ENCODE measurements around the gene AGTR1.

Gene AGTR1

DNA sequence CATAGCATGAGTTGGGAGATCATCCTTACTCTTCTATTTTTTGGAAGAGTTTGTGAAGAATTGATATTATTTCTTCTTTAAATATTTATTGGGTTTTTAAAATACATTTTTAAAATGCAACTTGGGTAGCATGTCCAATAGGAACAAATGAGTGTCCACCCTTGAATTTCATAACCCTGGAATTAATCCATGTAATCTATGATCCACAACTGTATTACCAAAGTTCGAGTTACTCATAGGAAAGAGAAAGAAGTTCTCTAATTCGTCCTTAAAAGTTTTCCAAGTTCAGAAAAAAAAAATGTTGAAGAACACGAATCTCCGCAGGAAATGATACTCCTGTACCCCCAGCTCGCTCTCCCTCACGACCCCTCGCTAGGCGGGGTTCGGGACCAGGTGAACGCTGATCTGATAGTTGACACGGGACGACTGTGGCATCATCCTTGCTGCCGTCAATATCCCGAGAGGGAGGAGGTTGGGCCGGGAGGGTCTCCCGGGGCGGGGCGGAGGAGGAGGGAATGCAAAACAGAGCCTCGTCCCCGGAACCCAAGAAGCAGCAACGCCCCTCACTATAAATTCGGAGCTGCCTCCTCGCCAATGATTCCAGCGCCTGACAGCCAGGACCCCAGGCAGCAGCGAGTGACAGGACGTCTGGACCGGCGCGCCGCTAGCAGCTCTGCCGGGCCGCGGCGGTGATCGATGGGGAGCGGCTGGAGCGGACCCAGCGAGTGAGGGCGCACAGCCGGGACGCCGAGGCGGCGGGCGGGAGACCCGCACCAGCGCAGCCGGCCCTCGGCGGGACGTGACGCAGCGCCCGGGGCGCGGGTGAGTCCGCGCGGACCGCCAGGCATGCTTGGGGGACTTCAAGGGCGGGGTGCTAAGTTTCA is at the start of gene AGTR1:
TSS of gene AGTR1 (plus strand) at position 598 of the 884 bp plus-strand sequence. CDS start 43,133 bp downstream, outside the sequence.
- DNase-seq = no peak

- DNase-seq = no peak
These were observed 48.9 kb upstream of the AGTR1 start for GRCh38 chr3:148648685-148649352.

GRCh38 chr3:148651549-148651948 is 46.2 kb upstream of the AGTR1 start:
- no peak for DNase-seq

GRCh38 chr3:148654433-148654832 is 43.3 kb upstream of the AGTR1 start:
- DNase-seq = no peak

- no peak for DNase-seq
These were observed 40.2 kb upstream of the AGTR1 start for GRCh38 chr3:148657470-148657869.

DNA sequence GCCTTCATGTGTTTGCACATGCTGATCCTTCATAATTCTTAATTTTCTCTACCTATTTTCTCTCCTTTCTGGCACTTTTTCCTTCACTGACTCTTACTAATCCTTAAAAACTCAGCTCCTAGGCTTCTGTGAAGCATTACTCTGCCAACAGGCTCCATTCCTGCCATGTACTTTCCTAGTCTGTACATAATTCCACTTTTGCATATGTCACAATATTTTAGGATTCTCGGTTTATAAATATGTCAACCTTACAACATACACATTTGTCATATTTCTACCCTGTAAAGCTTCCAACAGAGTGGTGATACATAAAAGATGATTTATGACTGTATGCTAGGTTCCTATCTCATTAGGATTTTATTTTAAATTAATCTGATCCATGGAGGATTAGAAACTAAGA is 38.2 kb upstream of the AGTR1 start:
- no peak for DNase-seq

- DNase-seq = no peak
These were observed 17.4 kb upstream of the AGTR1 start for GRCh38 chr3:148680289-148680688.

DNA sequence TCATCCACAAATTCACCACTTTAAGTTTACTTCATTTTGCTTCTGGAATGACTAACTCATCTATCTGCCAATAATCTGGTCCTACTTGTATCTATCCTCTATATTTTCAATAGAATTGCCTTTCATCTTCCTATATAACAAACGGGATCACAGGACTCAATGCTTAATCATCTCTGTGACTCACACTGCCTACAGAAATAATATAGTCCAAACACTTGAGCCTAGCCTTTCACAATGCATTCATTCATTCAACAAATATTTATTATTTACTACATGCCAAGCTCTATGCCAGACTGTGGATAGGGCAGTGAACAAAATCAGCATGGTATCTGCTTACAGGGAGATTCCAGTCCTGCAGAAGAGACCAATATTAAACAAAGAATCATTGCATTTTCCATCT is 16.6 kb upstream of the AGTR1 start:
- no peak for DNase-seq

- DNase-seq = no peak
These were observed 14.7 kb upstream of the AGTR1 start for GRCh38 chr3:148682997-148683396.

DNA sequence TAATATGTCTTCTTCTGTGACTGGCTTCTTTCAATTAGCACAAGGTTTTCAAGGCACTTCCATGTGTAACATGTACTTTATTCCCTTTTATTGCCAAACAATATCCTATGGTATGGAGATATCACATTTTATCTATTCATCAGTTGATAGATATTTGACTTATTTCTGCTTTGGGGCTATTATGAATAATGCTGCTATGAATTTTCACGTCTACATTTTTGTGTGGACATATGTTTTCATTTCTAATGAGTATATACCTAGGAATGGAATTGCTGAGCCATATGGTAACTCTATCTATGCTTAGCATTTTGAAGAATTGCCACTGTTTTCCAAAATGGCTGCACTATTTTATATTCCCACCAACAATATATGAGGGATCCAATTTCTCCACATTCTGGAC is 3.6 kb upstream of the AGTR1 start:
- DNase-seq = no peak

DNA sequence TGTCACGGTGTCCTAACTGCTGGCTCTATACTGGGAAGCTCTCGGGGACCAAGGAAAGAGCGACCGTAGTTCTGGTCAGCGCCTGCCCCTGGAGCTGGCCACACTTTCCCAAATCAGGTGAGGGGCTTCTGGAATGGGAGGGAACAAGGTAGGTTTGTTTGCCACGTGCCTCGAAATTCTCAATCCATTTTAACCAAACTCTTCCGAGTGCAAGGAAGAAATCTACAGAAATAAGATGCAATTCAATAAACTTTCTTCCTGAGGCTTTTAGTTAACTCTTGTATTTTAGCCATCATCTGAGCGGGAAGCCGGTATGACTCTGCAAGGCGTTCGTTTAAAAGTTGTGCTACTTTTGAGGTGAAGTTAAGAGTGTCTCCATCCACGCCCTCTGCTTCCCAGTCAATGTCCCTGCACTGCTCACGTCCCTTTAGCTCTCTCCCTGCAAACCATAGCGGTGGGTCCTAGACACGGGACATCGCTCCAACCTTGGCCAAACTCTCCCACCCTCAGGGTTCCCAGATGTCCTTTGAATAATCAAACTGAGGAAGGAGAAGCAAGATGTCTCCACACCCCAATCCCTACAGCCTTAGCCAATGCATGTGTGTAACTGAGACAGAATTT is 597 bp downstream of the AGTR1 start:
- no peak for DNase-seq

DNA sequence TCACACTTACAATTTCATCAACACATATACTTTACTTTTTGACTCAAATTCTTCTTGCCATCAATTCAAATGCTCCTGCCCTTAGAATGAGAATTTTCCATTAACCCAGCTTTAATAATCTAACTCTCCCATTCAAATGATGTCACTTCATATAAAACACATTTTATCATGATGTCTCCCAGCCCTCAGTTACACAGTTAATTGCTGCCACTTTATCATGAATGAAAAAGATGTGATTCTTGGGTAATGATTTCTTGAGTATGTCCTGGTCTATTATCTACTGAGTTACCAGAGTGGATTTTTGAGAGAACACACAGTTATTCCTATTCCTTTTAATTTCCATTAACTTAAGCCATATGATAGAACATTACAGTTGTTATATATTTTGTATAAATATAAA is 7.6 kb downstream of the AGTR1 start:
- DNase-seq = no peak

DNA sequence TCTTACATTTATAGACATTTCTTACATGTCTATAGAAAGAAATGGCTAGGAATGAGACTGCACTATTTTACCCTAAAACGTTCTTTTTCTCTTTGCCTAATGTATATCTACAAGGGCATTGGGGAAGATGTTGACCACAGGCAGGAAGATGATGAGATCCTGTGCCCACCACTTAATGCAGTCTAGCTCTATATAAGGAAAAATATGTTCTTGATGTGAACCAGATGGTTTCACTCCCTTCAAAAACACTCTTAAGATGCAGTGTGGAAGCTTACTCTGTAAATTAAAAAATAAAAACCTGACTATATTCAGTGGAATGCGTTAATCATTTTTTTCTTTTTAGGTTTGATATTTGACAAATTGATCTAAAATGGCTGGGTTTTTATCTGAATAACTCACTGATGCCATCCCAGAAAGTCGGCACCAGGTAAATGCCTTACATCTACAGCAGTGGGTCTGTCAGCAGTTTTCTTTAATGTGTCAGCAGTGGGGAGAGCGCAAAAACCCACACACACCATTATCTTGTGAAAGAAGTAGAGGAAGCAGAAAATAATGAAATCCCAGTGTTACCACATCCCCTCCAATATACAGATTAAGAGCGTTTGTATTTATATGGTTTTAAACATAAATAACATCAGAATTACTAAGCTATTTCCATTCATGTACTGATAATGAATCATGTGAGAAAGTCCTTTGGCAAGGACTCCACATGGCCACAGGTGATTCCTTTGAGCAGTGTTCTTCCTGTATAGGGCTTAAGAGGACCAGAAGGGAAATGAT is 10.1 kb downstream of the AGTR1 start:
- no peak for DNase-seq

DNA sequence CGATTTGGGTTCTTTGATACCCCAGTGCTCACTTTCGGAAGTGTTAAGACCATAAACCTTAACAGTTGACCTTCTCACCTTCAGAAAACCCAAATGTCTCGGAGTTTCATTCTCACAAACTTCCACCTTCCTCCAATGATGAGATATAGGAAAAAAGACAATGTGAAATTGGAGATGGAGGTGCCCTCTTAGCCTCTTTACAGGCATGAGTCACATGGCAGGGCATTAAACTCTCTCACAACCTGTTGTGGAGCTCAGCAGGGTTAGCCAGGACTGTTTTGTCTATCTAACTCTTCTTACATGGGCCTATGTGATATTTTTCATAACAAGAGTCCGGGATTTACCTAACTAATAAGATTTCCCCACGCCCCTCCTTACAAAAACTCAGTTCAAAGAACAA is 10.7 kb downstream of the AGTR1 start:
- no peak for DNase-seq

DNA sequence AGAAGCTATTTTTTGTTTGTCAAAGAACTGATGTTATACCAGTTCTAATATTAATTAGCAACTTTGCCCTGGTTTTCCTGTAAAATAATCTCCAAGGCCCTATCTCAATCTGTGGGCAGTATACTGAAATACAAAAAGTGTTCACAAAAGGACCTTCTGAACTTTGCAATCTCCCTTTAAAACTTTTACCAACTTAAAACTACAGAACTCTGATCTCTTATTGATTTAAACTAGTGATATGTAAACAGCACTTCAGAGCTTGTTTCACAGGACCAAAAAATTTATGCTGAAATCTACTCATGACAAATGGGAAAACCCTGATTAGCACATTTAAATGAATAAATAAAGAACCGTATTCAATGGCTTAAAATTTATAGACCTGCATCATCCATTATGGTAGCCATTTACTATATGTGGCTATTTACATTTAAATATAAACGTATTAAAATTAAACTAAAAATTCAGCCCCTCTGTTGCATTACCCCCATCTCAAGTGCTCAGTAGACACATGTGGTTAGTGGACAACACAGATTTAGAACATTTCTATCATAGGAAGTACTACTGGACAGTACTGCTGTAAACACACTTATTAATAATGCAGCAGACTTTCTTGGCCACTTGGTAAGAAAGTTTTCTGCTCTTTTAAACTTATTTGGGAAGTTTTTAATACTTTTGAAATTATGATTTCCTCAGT is 12.0 kb downstream of the AGTR1 start:
- no peak for DNase-seq

GRCh38 chr3:148710665-148711064 is 13.0 kb downstream of the AGTR1 start:
- DNase-seq = no peak

DNA sequence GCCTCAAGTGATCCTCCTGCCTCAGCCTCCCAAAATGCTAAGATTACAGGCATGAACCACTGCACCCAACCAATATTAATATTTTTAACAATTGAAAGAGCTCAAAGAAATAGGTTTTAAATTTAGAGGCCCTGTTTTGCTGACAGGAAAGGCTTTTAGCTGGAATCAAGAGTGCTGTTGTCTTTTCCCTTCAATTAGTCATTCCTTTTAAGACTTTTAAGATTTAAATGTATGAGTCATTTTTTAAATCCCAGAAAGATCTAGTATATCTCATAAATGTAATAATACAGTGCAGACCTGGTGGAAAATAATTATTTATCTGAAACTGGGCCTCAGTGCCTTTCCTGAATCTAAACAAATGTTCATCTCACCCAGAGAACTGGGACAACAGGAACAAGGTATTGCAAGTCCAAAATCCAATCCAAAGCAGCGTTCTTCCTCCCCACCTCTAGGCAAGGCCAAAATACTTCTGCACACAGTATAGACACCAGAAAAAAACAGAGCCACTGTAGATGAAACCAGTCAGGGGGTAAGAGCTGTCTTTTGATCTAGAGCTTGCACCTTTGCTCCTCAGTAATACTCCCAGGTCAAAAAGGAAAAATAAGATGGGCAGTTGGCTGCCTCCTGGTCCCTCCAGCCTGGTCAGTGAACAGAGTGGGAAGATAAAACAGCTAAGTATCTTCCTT is 14.4 kb downstream of the AGTR1 start:
- no peak for DNase-seq

- no peak for DNase-seq
These were observed 16.8 kb downstream of the AGTR1 start for GRCh38 chr3:148714521-148714920.

DNA sequence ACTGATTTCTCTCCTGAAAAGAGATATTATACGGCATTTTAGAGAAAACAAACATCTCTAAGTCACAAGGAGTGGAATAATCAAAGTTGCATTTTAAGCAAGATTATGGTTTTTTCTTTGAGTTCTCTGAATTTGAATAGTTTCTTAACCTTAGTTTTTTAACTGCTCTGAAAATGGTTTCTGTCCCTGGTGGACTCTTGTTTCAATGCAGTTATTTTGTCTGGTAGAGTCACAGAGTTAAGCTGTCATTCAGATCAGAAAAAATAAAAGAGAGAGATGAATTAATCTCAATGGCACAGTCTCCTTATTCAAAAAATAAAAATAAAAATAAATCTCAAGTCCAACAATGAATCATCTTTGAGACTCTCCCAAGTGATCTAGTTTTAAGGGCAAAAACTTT is 19.0 kb downstream of the AGTR1 start:
- no peak for DNase-seq

DNA sequence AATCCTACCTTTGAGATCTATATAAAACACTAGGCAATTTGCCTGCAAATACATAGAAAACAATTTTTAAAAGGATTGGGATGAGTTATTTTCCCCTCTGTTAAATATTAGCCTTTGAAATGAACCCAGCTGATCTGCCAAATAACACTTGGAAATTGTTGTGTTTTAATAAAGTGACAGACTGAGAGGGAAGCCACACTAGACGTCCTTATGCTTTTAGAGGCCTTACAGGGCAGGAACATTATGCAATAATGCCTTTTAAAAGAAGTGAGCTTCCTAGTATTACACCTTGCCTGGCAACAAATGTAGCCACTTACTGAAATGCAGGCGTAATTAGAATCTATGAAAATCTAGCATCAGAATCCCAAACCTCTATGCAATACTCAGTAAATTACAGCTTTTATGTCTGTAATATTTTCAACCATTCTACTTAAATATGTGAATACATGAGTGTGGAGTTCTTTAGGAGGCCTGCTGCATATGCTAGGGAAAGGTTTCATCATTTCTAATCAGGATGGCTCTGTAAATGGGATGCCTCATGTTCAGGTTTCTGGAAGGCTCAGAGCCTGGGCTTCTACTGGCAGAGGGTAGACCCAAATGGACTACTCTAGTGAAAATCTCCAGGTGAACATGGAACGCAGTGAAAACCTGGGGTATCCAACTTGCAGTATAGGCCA is 20.3 kb downstream of the AGTR1 start:
- no peak for DNase-seq

Data from NCI-H1694 treated with DMSO at 0.1 percent for 48 hours (cell line).